GM04504 (cell line): ENCODE data around the gene NWD2.

Experiments used
- DNase-seq: peaks from one replicate; pipeline ENCODE4 v3.0.0-alpha.2; 2012; ENCODE audit warnings: low read depth

Gene NWD2

DNA sequence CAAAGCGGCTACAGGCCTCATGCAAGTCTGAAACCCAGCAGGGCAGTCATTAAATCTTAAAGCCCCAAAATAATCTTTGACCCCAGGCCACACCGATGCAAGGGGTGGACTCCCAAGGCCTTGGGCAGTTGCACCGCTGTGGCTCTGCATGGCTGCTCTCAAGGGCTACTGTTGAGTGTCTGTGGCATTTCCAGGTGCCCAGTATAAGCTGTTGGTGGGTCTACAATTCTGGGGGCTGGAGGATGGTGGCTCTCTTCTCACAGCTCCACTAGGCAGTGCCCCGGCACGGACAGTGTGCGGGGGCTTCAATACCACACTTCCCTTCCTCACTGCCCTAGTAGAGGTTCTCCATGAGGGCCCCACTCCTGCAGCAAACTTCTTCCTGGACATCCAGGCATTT is 60.1 kb downstream of the NWD2 start:
- no peak for DNase-seq

- DNase-seq = no peak
These were observed 61.4 kb downstream of the NWD2 start for GRCh38 chr4:37305984-37306383.

- no peak for DNase-seq
These were observed 72.6 kb downstream of the NWD2 start for GRCh38 chr4:37317104-37317643.

DNA sequence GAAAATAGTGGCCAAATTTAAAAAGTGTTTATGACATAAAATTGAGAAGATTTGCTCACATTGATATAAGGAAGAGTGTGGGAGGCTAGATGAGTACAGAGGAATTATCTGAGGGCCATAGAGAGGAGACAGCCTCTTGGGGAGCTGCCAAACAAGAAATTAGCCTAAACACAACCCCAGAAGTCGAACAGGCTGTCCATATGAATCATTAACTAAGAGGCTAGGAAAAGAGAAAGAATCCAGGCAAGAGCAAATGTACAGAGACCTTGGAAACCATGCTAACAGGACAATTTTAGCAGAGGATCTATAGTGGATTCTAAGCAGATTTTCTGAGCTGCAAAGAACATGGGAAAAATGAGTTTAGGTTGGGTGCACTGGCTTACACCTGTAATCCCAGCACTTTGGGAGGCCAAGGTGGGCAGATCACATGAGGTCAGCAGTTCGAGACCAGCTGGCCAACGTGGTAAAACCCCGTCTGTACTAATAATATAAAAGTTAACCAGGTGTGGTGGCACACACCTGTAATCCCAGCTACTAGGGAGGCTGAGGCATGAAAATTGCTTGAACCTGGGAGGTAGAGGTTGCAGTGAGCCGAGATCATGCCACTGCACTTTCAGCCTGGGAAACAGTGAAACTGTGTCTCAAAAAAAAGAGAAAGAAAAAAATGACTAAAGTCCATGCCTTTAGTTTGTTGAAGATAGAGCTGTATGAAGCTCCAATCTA is 76.1 kb downstream of the NWD2 start:
- DNase-seq = no peak

DNA sequence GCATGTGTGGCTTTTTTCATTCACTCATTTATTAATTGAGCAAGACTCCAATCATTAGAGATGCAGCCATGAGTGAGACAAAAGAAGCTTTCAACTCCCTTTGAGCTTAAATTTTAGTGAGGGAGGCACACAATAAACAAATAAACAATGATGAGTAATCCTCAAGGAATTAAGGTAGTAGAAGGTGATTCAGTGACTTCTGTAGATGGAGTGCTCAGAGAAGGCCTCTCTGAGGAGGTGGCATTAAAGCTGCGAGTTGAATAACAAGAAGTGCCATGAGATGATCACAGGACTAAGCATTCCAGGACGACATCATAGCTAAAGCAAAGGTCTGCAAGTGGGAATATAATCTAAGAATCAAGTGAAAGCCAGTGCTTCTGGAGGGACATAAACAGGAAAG is 77.6 kb downstream of the NWD2 start:
- DNase-seq = no peak

- DNase-seq = no peak
These were observed 80.0 kb downstream of the NWD2 start for GRCh38 chr4:37324546-37324945.

DNA sequence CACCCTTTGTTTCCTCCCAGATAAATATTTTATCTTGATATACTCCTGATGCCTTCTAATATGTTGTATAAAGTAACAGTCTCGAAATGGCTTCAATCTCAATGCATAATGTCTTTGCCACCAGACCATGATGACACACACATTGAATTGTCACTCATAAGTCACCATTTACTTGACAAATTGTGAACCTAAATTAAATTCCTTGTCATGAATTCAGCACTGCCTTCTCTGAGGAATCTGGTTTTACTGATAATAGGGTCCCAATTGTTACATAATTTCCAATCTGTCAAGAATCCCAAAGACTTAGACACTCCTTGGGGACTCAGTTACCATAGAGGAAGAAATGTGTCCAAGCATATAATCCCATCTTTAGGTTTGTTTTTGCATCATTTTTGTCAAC is 82.3 kb downstream of the NWD2 start:
- no peak for DNase-seq

- DNase-seq = no peak
These were observed 94.4 kb downstream of the NWD2 start for GRCh38 chr4:37338972-37339371.

GRCh38 chr4:37358748-37359147 is 114.2 kb downstream of the NWD2 start:
- DNase-seq = no peak

DNA sequence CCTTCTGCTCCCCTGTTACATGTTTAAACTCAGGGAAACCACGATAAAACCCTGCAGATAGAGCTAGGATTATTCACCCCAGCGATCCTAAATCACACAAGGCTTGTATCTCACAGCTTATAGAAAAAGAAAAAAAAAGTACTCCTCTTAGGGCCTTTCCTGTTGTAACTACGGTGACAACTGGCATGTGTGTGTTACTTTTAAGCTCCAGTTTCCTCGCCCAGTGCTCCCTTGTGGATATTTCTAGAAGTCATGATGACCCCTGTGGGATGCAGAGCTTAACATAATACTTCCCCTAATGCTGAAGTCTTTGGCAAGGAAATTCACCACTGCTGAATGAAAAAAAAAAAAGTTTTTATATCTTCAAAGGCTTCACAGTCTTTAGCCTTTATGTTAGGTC is 114.7 kb downstream of the NWD2 start:
- DNase-seq = no peak

GRCh38 chr4:37365888-37366287 is 121.3 kb downstream of the NWD2 start:
- DNase-seq = no peak

- no peak for DNase-seq
These were observed 123.4 kb downstream of the NWD2 start for GRCh38 chr4:37367901-37368300.

GRCh38 chr4:37370052-37370451 is 125.5 kb downstream of the NWD2 start:
- DNase-seq = no peak

DNA sequence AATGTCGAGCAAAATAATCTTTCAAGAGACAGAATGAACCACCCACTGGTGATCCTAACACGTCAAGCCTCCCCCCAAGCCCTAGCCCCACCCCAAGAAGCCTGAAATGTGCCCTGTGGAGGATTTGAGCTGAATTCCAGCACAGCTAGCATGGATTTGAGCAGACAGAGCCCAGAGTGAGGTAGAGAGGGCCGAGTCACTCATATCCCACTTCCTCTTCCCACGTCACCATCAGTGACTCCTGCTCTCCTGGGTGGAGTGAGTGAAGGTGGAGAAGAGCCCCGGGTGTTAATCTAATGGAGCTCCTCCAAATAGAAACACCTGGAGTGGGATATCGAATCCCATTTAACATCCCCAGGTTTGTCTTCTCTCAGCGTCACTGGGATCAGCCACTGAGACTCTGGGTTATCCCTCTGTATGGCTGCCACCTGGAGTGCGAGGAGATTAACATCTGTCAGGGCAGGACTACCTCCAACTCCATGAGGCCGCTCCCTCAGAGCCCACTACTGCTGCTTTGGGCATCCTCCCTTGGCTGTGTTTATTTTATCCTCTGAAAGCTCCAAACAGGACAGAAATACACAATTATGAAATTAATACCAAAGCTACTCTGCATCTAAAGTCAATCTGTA is 136.6 kb downstream of the NWD2 start:
- no peak for DNase-seq

DNA sequence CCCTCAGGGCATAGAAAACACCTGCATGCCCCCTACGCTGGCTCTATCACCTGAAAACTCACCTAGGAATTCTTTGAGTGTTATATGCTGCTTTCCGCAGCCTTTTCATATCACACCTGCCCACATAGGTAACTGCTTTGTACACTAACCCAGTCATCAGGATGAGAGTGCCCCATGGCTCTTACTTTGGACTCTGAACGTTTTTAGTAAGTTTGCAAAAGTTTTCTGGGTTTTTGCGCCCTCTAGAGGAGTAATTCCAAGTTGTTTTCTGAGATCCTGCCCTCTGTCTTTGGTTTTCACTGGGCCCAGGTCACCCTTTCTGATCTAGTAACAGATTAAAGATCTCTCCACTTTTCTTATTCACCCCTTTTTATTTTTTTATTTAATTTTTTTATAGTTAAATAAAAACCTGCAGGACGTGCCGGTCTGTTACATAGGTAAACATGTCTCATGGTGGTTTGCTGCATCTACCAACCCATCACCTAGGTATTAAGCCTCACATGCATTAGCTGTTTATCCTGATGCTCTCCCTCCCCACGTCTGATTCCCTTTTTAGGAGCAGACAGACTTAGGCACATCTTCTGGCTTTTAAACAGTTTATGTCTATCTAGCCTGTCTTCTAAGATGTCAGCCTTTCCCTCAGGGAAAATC is 139.2 kb downstream of the NWD2 start:
- DNase-seq = no peak

- no peak for DNase-seq
These were observed 140.9 kb downstream of the NWD2 start for GRCh38 chr4:37385424-37385823.

DNA sequence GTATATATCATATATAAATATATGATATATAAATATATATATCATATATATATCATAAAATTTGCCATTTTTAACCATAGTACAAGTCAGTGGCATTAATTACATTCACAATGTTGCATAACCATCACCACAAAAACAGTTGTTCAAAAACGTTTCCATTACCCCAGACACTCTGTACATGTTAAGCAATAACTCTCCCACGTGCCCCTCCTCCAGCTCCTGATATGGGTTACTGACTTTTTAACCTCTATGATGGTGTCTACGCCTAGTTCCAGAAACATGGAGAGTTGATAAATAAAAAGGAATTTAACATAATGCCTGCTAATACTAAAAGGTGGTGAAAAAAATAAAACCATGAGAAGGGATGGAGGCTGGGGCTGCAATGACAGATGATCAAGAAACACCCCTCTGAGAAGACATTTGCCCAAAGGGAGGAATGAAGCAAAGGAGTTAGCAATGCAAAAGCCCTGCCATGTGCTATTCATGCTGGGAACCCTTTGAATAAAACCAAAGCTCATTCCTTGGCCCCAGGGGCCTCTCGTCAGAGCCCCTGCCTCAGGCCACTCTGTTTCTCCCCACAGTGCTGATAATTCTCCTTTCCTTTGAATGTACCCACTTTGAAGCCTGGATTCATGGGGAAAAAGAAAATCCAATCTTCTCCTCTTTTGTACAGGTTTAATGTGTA is 144.3 kb downstream of the NWD2 start:
- no peak for DNase-seq

- no peak for DNase-seq
These were observed 144.8 kb downstream of the NWD2 start for GRCh38 chr4:37389366-37389765.

GRCh38 chr4:37389967-37390580 is 145.5 kb downstream of the NWD2 start:
- DNase-seq = peak; percentile 4

GRCh38 chr4:37392521-37393255 is 148.1 kb downstream of the NWD2 start:
- DNase-seq = no peak

GRCh38 chr4:37393321-37393720 is 148.8 kb downstream of the NWD2 start:
- DNase-seq = no peak
